Large intestine (tissue), 3 donors: ENCODE results near the gene ERCC2. TPM values are rescaled to one million over a fixed set of nuclear protein-coding genes. Genes with fewer than 3 reads are reported as not detected.
"Not testable (repeated sequence)": the region's sequence is repeated elsewhere in the genome, so short reads cannot be mapped to it uniquely, and the experiment has no call there.

Source experiments
- DNase-seq, 2 donors: peaks; one replicate each; pipeline versions ENCODE4 v3.0.0 to v3.0.0-alpha.2; 2013
- H3K27ac ChIP-seq: one replicate; pipeline ENCODE4 v1.5.1; 2013; ENCODE audit warnings: low read length
- H3K27me3 ChIP-seq: 2 replicates; pipeline ENCODE4 v1.6.1; 2013; ENCODE audit warnings: low read length; ENCODE audit not compliant: control insufficient read depth, insufficient read depth
- H3K36me3 ChIP-seq: 2 replicates; pipeline ENCODE4 v1.6.1; 2013; ENCODE audit warnings: low read length; ENCODE audit not compliant: control insufficient read depth, insufficient read depth
- H3K4me1 ChIP-seq: one replicate; pipeline ENCODE4 v1.6.1; 2013; ENCODE audit warnings: low read length; ENCODE audit not compliant: control insufficient read depth, insufficient read depth
- H3K4me3 ChIP-seq: one replicate; pipeline ENCODE4 v1.5.1; 2013; ENCODE audit warnings: low read length
- H3K9me3 ChIP-seq: one replicate; pipeline ENCODE4 v1.6.1; 2013; ENCODE audit warnings: mild to moderate bottlenecking, low read depth, low read length, moderate library complexity; ENCODE audit not compliant: control insufficient read depth
- WGBS: methylation state at CpG from one replicate; pipeline ENCODE4 v1.1.5; 2013; ENCODE audit warnings: low lambda C conversion rate; ENCODE audit not compliant: insufficient coverage; 5-methylcytosine and 5-hydroxymethylcytosine counted together
- polyA plus RNA-seq: library from polyadenylated mRNA; unstranded; fragments of 120-200 nt; gene quantifications from one replicate; pipeline ENCODE4 v1.2.1, GENCODE V29; 2013

ERCC2 gene
- polyA plus RNA-seq, 1 donor: 18.2 TPM

GRCh38 chr19:45408830-45409556 lies 38.6 kb upstream of the ERCC2 start:
- Histone ChIP-seq H3K27me3 (peaks cover 12% of the 10 kb centered on the region), H3K4me1 (peaks cover 4% of the 10 kb centered on the region), H3K4me3 (no peak overlapping the region), H3K9me3 (no peaks in the 10 kb centered on the region), H3K36me3 (peaks cover 18% of the 10 kb centered on the region), H3K27ac (no peak overlapping the region)
- DNase-seq: no peak
- WGBS: no CpG with 5 or more reads among the region's 15 CpGs

GRCh38 chr19:45408121-45408520 lies 37.7 kb upstream of the ERCC2 start:
- Histone ChIP-seq H3K27ac (no peak overlapping the region), H3K4me3 (no peak overlapping the region), H3K27me3 (peaks cover 21% of the 10 kb centered on the region), H3K4me1 (peaks cover 11% of the 10 kb centered on the region), H3K36me3 (peaks cover 9% of the 10 kb centered on the region), H3K9me3 (no peaks in the 10 kb centered on the region)
- DNase-seq: no peak
- WGBS: no CpG with 5 or more reads among the region's 8 CpGs

- not testable (repeated sequence) for H3K4me3 ChIP-seq, DNase-seq, H3K27ac ChIP-seq, H3K9me3 ChIP-seq, H3K36me3 ChIP-seq
- peaks cover 24% of the 10 kb centered on the region for H3K27me3 ChIP-seq
- peaks cover 14% of the 10 kb centered on the region for H3K4me1 ChIP-seq
- WGBS: no CpG with 5 or more reads among the region's 5 CpGs
Measured at GRCh38 chr19:45407585-45407984, 37.2 kb upstream of the ERCC2 start.

GRCh38 chr19:45407091-45407375 lies 36.7 kb upstream of the ERCC2 start:
- Histone ChIP-seq H3K27me3 (peaks cover 25% of the 10 kb centered on the region), H3K9me3 (no peaks in the 10 kb centered on the region), H3K36me3 (peaks cover 2% of the 10 kb centered on the region), H3K27ac (no peak overlapping the region), H3K4me1 (peaks cover 15% of the 10 kb centered on the region), H3K4me3 (peak overlapping the region; percentile 90)
- DNase-seq: no peak
- WGBS: no CpG with 5 or more reads among the region's 10 CpGs

GRCh38 chr19:45406226-45407090 lies 36.1 kb upstream of the ERCC2 start, which contains the start of gene POLR1G:
Gene POLR1G (plus strand): TSS chr19:45406644. CDS start chr19:45406697, 53 bp downstream.
- peak; percentile 69 to 92 for DNase-seq
- peaks cover 2% of the 10 kb centered on the region for H3K36me3 ChIP-seq
- H3K4me1 ChIP-seq: peaks cover 15% of the 10 kb centered on the region
- H3K27me3 ChIP-seq: peaks cover 25% of the 10 kb centered on the region
- peak within 1 kb of the TSS; percentile 90 for H3K4me3 ChIP-seq
- no peaks in the 10 kb centered on the region for H3K9me3 ChIP-seq
- H3K27ac ChIP-seq: peak within 1 kb of the TSS; percentile 83
- WGBS: 0% methylated on average over 2 of the region's 51 CpGs

GRCh38 chr19:45405435-45406225 lies 35.3 kb upstream of the ERCC2 start:
- DNase-seq: peak; percentile 80 to 87
- peak overlapping the region; percentile 90 for H3K4me3 ChIP-seq
- H3K36me3 ChIP-seq: no peaks in the 10 kb centered on the region
- H3K4me1 ChIP-seq: peaks cover 15% of the 10 kb centered on the region
- peaks cover 25% of the 10 kb centered on the region for H3K27me3 ChIP-seq
- H3K27ac ChIP-seq: peak overlapping the region; percentile 83
- no peaks in the 10 kb centered on the region for H3K9me3 ChIP-seq
- no CpG with 5 or more reads among the region's 48 CpGs for WGBS

- Histone ChIP-seq H3K4me3 (peak within 1 kb of the TSS; percentile 90), H3K4me1 (peaks cover 15% of the 10 kb centered on the region), H3K9me3 (no peaks in the 10 kb centered on the region), H3K36me3 (no peaks in the 10 kb centered on the region), H3K27me3 (peaks cover 25% of the 10 kb centered on the region), H3K27ac (peak within 1 kb of the TSS; percentile 83)
- DNase-seq: peak; percentile 82 to 89
- no CpG with 5 or more reads among the region's 46 CpGs for WGBS
Measured at GRCh38 chr19:45404557-45405434, 34.4 kb upstream of the ERCC2 start, which contains the start of gene PPP1R13L. Gene PPP1R13L (minus strand): TSS chr19:45405069. CDS start chr19:45398318, 6,751 bp downstream.

- Histone ChIP-seq H3K27me3 (peaks cover 25% of the 10 kb centered on the region), H3K27ac (no peak overlapping the region), H3K9me3 (no peaks in the 10 kb centered on the region), H3K4me3 (peak overlapping the region; percentile 90), H3K36me3 (no peaks in the 10 kb centered on the region), H3K4me1 (peaks cover 17% of the 10 kb centered on the region)
- peak; percentile 59 to 65 for DNase-seq
- no CpG with 5 or more reads among the region's 25 CpGs for WGBS
Measured at GRCh38 chr19:45403781-45404556, 33.6 kb upstream of the ERCC2 start.

GRCh38 chr19:45403272-45403671 lies 32.9 kb upstream of the ERCC2 start:
- Histone ChIP-seq H3K9me3 (no peaks in the 10 kb centered on the region), H3K27me3 (peaks cover 25% of the 10 kb centered on the region), H3K4me3 (no peak overlapping the region), H3K27ac (no peak overlapping the region), H3K4me1 (peaks cover 22% of the 10 kb centered on the region), H3K36me3 (no peaks in the 10 kb centered on the region)
- no peak for DNase-seq
- no CpG with 5 or more reads among the region's 4 CpGs for WGBS
